ENCODE data around the gene MKRN2OS.

- TF ChIP-seq CTCF (IDR thresholded peaks at IDR 0.05; ENCODE audit: low read depth, low read length, missing input control) (no peak), TAF1 (conservative IDR thresholded peaks at IDR 0.05) (no peak), FOXA1 (IDR thresholded peaks at IDR 0.05) (no peak), YY1 (IDR thresholded peaks at IDR 0.05) (no peak), NR2F2 (IDR thresholded peaks at IDR 0.05) (no peak), SP1 (IDR thresholded peaks at IDR 0.05) (no peak), RAD21 (IDR thresholded peaks at IDR 0.05) (no peak), HNF4G (IDR thresholded peaks at IDR 0.05) (no peak), MAX (IDR thresholded peaks at IDR 0.05) (no peak)
These were observed 29.7 kb downstream of the MKRN2OS start for GRCh38 chr3:12515631-12516030.

All from liver (tissue), 3 donors.